Measurements from ENCODE around the gene PIWIL4.
"Not testable (repeated sequence)": the region's sequence is repeated elsewhere in the genome, so short reads cannot be mapped to it uniquely, and the experiment has no call there.

PIWIL4 gene

GRCh38 chr11:94546886-94547285 is 20.3 kb upstream of the PIWIL4 start:
- DNase-seq (ENCODE audit: low read depth in 2 of 2): no peak

GRCh38 chr11:94549146-94549545 is 18.0 kb upstream of the PIWIL4 start:
- no peak for DNase-seq (ENCODE audit: low read depth in 2 of 2)

- DNase-seq (ENCODE audit: low read depth in 2 of 2): no peak
Measured at GRCh38 chr11:94550513-94550912, 16.7 kb upstream of the PIWIL4 start.

DNA sequence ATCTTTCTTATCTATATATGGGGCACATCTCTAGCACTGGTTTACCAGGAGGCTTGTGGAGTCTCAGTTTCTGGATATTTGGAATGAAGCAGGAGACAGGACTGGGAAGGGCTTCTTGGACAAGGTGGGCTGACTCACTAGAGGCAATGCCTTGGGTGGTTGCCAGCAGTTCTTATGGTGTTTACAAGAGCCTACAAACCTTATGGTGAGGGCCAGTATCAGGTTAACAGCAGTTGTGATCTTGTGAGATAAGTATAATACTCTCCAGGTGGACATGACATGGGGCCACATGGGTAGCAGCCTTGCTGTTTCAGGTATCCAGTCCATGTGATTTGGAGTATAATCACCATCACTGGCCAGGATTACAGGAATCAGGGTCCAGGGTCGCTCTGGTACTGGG is 13.2 kb upstream of the PIWIL4 start:
- DNase-seq (ENCODE audit: low read depth in 2 of 2): no peak

DNA sequence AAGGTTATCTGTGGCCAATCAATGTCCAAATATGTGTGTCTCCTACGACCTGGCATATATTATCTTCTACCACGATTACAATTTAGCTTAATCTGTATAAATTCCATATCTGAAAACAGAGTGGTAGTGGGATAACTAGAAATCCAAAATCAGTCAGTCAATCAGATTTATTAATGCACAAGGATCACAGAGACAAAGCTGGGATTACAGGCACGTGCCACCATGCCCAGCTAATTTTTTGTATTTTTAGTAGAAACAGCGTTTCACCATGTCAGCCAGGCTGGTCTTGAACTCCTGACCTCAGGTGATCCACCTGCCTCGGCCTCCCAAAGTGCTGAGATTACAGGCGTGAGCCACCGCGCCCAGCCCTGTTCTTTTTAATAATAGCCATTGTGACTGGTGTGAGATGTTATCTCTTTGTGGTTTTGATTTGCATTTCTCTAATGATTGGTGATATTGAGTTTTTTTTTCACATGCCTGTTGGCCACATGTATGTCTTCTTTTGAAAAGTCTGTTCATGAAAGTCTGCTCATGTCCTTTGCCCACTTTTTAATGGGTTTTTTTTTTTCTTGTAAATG is 11.3 kb upstream of the PIWIL4 start:
- not testable (repeated sequence) for DNase-seq (ENCODE audit: low read depth in 2 of 2)

DNA sequence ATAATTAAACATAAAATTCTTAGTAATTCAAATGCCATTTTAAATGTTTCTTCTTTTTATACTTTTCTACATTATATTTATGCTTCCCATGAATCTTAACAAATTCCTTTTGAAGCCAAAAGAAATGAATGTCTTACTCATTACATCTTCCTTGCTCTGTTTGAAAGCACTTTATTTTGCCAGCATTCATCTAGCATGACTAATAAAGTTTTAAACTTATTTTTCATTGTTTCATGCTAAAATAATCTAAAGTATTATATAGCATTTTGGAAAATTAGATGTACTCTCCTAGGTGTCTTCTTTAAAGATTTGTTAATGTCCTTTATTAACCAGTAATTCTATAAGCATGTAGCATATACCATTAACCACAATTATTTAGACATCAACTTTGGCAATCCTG is 9.7 kb upstream of the PIWIL4 start:
- no peak for DNase-seq (ENCODE audit: low read depth in 2 of 2)

GRCh38 chr11:94557992-94558391 is 9.2 kb upstream of the PIWIL4 start:
- no peak for DNase-seq (ENCODE audit: low read depth in 2 of 2)

GRCh38 chr11:94558468-94558867 is 8.7 kb upstream of the PIWIL4 start:
- no peak for DNase-seq (ENCODE audit: low read depth in 2 of 2)

- no peak for DNase-seq (ENCODE audit: low read depth in 2 of 2)
Measured at GRCh38 chr11:94558932-94559331, 8.2 kb upstream of the PIWIL4 start.

DNA sequence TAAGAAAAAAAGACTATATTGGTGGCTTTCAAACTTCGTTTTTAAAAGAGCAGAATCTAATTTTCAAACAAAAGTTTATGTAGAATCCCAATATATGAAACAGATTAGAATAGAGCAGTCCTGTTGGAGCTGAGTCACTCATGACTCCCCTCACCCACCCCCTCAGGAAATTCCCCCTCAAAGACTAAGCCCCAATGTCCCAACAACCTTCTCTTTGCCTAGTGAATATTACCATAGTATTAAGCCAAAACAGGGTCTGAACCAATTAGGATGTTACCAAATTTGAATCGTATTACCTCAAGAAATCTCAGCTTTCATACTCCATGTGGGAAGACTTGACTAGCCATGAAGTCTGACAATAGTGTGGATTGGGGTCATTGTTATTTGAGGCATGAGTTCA is 7.8 kb upstream of the PIWIL4 start:
- no peak for DNase-seq (ENCODE audit: low read depth in 2 of 2)

- no peak for DNase-seq (ENCODE audit: low read depth in 2 of 2)
Measured at GRCh38 chr11:94560834-94561233, 6.3 kb upstream of the PIWIL4 start.

DNA sequence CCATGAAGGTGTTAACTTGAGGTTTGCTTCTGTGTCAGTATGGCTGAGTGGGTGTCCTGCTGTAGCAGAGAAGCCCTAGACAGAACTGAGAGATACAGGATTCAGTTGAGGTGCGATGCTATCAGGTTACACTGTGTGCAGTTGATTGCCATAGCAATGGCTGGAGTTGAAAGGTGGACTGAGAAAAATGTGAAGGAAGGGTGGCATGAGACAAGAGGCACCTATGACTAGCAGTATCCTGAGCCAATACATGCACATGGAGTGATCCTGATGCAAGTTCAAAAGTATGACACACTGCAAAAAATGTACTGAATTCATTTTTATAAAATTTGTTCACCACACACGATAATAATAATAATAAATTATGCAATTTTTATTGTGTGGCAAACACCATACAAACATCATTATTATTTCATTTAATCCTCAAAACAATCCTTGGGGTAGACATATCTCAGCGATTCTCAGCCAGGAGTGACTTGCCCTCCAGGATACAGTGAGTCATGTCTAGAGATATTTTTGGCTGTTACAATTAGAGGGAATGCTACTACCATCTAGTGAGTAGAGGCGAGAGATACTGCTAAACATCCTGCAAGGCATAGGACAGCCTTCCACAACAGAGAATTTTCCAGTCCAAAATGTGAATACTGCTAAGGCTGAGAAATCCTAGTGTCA is 3.9 kb upstream of the PIWIL4 start:
- DNase-seq (ENCODE audit: low read depth in 2 of 2): no peak

DNA sequence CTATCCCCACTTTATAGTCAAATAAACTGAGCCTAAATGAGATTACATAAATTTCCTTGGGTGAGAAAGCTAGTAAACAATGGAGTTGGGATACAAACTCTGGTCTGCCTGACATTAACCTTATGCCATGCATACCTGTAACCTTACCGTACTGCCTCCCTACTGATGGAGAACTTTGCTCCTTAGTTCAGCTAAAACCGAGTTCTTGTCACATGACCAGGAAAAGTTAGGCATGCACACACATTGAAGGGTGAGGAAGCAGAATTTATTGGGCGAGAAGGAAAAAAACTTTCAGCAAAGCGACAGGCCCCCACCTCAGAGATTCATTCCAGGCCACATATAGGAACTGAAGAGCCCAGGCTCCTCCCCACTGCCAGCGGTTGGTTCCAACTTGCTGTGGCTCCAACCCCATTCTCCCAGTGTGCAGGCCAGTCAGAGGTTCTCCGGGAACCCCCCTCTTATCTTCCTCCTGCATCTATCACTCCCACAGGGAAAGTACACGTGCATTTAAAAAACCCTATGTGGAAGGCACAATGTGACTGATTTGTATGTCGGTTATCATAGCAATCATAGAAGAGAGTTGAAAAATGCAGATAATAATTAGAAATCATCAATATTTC is 3.2 kb upstream of the PIWIL4 start:
- DNase-seq (ENCODE audit: low read depth in 2 of 2): no peak

GRCh38 chr11:94568200-94568599 is 1.0 kb downstream of the PIWIL4 start:
- no peak for DNase-seq (ENCODE audit: low read depth in 2 of 2)

DNA sequence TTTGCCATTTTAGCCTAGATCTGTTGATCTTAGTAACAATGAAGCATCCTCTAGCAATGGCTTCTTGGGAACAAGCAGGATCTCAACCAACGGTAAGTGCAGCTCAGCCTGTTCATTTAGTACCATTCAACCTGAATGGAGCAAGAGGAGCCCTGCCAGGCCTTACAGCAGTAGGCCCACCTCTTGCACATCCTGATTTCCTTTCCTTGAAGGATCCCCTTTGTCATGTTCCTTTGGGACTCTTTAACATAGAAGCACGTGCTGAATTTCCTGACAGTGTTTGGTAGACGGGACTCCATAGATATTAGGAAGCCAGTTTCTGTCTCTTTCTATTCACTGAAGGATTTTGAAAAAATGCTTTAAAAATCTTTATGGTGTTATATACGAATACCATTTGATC is 1.5 kb downstream of the PIWIL4 start:
- no peak for DNase-seq (ENCODE audit: low read depth in 2 of 2)

DNA sequence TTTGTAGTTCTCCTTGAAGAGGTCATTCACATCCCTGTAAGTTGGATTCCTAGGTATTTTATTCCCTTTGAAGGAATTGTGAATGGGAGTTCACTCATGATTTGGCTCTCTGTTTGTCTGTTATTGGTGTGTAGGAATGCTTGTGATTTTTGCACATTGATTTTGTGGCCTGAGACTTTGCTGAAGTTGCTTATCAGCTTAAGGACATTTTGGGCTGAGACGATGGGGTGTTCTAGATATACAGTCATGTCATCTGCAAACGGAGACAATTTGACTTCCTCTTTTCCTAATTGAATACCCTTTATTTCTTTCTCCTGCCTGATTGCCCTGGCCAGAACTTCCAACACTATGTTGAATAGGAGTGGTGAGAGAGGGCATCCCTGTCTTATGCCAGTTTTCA is 5.8 kb downstream of the PIWIL4 start:
- DNase-seq (ENCODE audit: low read depth in 2 of 2): not testable (repeated sequence)

DNA sequence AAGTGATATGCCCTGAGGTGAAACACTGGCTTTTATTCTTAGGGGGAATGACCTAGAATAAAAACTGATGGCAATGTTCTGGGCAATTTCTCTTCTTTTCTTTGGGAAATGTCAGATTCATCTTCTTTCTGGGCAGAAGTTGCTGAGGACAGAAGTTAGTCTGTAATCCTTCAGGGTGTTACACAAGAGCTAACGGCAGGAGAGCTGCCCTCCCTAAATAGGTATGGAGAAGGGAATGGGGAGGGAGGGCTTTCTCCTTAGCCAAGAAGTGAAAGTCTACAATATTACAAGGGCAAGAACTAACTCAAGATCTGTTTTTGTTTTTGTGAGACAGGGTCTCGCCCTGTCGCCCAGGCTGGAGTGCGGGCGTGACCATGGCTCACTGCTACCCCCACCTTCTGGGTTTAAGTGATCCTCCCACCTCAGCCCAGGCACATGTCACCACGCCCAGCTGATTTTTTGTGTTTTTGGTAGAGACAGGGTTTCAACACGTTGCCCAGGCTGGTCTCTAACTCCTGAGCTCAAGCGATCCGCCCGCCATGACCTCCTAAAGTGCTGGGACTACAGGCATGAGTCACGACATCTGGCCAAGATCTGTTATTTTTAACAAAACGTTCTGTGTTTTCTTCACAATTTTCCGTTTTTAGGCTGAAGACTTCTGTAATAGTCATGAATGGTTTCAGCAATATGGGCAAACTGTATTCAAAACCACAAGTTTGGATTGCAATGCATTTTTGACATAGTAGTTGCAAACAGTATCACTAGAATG is 7.2 kb downstream of the PIWIL4 start:
- no peak for DNase-seq (ENCODE audit: low read depth in 2 of 2)

- DNase-seq (ENCODE audit: low read depth in 2 of 2): no peak
Measured at GRCh38 chr11:94576306-94576705, 9.1 kb downstream of the PIWIL4 start.

DNA sequence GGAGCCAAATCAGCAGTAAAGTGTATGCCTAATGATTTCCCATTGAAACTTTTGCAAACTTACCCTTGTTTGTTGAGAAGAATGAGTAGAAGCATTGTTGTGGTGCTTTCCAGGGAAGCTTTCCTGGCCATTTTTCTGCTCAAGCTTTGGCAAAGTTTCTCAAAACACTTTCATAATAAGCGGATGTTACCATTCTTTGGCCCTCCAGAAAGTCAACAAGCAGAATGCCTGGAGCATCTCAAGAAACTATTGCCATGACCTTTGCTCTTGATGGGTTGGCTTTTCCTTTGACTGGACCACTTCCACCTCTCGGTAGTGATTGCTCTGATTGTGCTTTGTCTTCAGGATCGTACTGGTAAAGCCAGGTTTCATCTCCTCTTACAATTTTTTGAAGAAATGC is 10.7 kb downstream of the PIWIL4 start:
- no peak for DNase-seq (ENCODE audit: low read depth in 2 of 2)

DNA sequence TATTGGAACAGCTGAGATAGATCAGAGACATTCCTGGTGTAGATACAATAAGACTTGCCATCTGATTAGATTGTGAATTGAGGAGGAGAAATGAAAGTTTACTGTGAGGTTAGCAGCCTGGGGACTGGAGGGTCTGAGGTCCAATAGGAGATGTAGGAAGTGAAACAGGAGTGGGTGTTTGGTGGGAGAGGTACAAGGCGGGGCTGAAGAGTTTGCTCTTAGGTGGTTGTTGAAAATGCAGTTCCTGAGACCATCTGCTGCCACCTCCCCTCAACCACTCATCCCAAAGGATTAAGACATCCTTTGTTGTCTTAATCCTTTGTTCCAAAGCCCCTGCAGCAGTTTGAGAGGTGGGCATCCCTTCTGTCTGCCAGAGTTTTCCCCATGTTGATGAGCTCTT is 14.8 kb downstream of the PIWIL4 start:
- no peak for DNase-seq (ENCODE audit: low read depth in 2 of 2)

DNA sequence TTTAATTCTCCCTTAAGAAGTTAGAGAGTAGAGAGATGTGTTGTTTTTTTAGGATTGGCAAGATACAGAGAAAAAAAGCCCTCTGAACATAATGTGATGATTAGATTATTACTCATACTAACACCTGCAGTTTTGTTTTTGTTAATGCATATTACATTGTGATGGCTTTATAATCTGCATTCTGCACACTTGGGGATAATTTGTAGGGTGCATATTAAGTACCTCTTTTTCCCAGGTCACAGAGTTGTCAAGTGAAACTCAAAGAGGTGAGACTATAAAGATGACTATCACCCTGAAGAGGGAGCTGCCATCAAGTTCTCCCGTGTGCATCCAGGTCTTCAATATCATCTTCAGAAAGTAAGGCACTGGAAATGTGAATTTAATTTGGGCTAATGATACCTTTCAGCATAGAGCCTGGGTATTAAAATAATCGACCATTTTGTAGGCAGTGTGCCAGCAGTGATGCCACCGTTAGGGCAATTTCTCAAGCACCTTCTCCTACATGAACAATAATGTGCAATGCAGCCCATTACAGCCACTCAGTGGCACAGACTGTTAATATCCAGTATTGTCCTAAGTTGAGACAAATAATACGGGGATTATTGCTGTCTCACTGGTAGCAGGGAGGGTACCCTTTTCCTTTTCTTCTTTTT is 16.2 kb downstream of the PIWIL4 start:
- DNase-seq (ENCODE audit: low read depth in 2 of 2): no peak

- DNase-seq (ENCODE audit: low read depth in 2 of 2): no peak
Measured at GRCh38 chr11:94583866-94584500, 16.8 kb downstream of the PIWIL4 start.
